T-helper 2 cell (primary cell): ENCODE measurements around the gene IGSF9B.
"Not testable (repeated sequence)": the region's sequence is repeated elsewhere in the genome, so short reads cannot be mapped to it uniquely, and the experiment has no call there.

ENCODE experiments used
- DNase-seq, 5 experiments: peaks; one replicate each; pipeline versions ENCODE4 v3.0.0 to v3.0.0-alpha.2; 2012 to 2022
- total RNA-seq, 2 donors: gene quantifications; one replicate each; lab custom pipeline; 2026; lab: John Stamatoyannopoulos, UW

Gene IGSF9B
- 46.5 to 51.2 reads per million in 2 donors for total RNA-seq

GRCh38 chr11:133956650-133957633 lies at the start of gene IGSF9B:
Gene IGSF9B (minus strand): TSS chr11:133956968. CDS start chr11:133956754, 214 bp downstream.
- DNase-seq, result peak; percentile 81 to 94 (median 88)

- DNase-seq, result no peak
Measured at GRCh38 chr11:134004496-134005172, 47.9 kb upstream of the IGSF9B start.

GRCh38 chr11:134003792-134004495 lies 47.2 kb upstream of the IGSF9B start:
- no peak for DNase-seq

GRCh38 chr11:134002819-134003218 lies 46.1 kb upstream of the IGSF9B start:
- not testable (repeated sequence) for DNase-seq

- DNase-seq, result not testable (repeated sequence)
Measured at GRCh38 chr11:134002338-134002737, 45.6 kb upstream of the IGSF9B start.

GRCh38 chr11:134001596-134001995 lies 44.8 kb upstream of the IGSF9B start:
- no peak for DNase-seq

GRCh38 chr11:134001088-134001487 lies 44.3 kb upstream of the IGSF9B start:
- DNase-seq, result no peak

GRCh38 chr11:133999355-133999754 lies 42.6 kb upstream of the IGSF9B start:
- DNase-seq, result no peak

GRCh38 chr11:133997554-133997953 lies 40.8 kb upstream of the IGSF9B start:
- no peak for DNase-seq

- no peak for DNase-seq
Measured at GRCh38 chr11:133996671-133997070, 39.9 kb upstream of the IGSF9B start.

- DNase-seq, result no peak
Measured at GRCh38 chr11:133995066-133995465, 38.3 kb upstream of the IGSF9B start.

- no peak for DNase-seq
Measured at GRCh38 chr11:133993921-133994320, 37.2 kb upstream of the IGSF9B start.

- DNase-seq, result no peak
Measured at GRCh38 chr11:133993107-133993506, 36.3 kb upstream of the IGSF9B start.

- DNase-seq, result no peak
Measured at GRCh38 chr11:133992121-133992520, 35.4 kb upstream of the IGSF9B start.

- peak in 1 of 5 experiments; percentile 39 for DNase-seq
Measured at GRCh38 chr11:133991101-133991500, 34.3 kb upstream of the IGSF9B start.

GRCh38 chr11:133990501-133990900 lies 33.7 kb upstream of the IGSF9B start:
- no peak for DNase-seq

GRCh38 chr11:133988686-133989410 lies 32.1 kb upstream of the IGSF9B start:
- DNase-seq, result no peak

GRCh38 chr11:133987171-133987570 lies 30.4 kb upstream of the IGSF9B start:
- DNase-seq, result no peak

GRCh38 chr11:133985981-133986944 lies 29.5 kb upstream of the IGSF9B start:
- DNase-seq, result no peak

GRCh38 chr11:133984828-133985227 lies 28.1 kb upstream of the IGSF9B start:
- DNase-seq, result no peak
